Measurements from ENCODE around the gene COL5A1. TPM values are rescaled to one million over a fixed set of nuclear protein-coding genes. Genes with fewer than 3 reads are reported as not detected.

COL5A1 gene
- total RNA-seq, 6 donors from 2014 or later = 7.5 to 75.4 (median 27.4) TPM

DNA sequence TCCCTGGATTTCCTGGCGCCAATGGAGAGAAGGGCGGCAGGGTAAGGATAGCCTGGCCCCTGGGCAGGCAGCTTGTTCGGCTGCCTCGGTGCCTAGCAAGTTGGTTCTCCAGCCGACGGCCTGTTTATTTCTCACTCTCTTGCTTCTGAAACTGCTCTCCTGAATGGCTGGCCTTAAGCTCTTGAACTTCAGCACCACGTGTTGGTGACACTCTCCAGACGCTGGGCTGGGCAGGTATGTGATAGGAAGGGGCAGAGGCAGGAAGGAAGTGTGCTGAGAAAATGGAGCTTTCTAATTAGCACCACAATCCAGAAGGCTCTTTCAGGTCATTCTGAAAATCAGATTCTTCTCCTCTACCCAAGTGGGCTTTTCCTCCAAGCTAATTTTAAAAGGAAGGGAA, 147.6 kb downstream of the COL5A1 start:
- Histone ChIP-seq H3K4me1 (peaks cover 0 to 4% (median 0%) of the 10 kb centered on the region in 4 donors), H3K27ac (no peak overlapping the region), H3K9me3 (no peaks in the 10 kb centered on the region), H3K36me3 (peaks cover 0 to 4% (median 0%) of the 10 kb centered on the region in 4 donors), H3K4me3 (no peak overlapping the region), H3K27me3 (no peaks in the 10 kb centered on the region)
- ATAC-seq (ENCODE audit: low FRiP score in 2 of 2) (no peak), DNase-seq (no peak)
- TF ChIP-seq, protein P1, sequence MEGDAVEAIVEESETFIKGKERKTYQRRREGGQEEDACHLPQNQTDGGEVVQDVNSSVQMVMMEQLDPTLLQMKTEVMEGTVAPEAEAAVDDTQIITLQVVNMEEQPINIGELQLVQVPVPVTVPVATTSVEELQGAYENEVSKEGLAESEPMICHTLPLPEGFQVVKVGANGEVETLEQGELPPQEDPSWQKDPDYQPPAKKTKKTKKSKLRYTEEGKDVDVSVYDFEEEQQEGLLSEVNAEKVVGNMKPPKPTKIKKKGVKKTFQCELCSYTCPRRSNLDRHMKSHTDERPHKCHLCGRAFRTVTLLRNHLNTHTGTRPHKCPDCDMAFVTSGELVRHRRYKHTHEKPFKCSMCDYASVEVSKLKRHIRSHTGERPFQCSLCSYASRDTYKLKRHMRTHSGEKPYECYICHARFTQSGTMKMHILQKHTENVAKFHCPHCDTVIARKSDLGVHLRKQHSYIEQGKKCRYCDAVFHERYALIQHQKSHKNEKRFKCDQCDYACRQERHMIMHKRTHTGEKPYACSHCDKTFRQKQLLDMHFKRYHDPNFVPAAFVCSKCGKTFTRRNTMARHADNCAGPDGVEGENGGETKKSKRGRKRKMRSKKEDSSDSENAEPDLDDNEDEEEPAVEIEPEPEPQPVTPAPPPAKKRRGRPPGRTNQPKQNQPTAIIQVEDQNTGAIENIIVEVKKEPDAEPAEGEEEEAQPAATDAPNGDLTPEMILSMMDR (IDR thresholded peaks at IDR 0.05) = no peak
- no peak for TF ChIP-seq POLR2A (IDR thresholded peaks at IDR 0.05)
- TF ChIP-seq POLR2AphosphoS5 (IDR thresholded peaks at IDR 0.05) = no peak
- TF ChIP-seq EP300 (IDR thresholded peaks at IDR 0.05) = no peak
- 40 to 65% methylated on average over 7 to 8 of the region's 8 CpGs for WGBS, 2 donors

- no peak overlapping the region for H3K4me3 ChIP-seq
- ATAC-seq (ENCODE audit: low FRiP score in 2 of 2) (no peak), DNase-seq (peak in 1 of 2 donors; percentile 36)
- H3K27me3 ChIP-seq = no peaks in the 10 kb centered on the region
- H3K9me3 ChIP-seq = no peaks in the 10 kb centered on the region
- peaks cover 0 to 4% (median 0%) of the 10 kb centered on the region in 4 donors for H3K36me3 ChIP-seq
- WGBS, 2 donors = 82 to 84% methylated on average over 5 of the region's 9 CpGs
- H3K4me1 ChIP-seq = no peaks in the 10 kb centered on the region
- no peak overlapping the region for H3K27ac ChIP-seq
- TF ChIP-seq EP300 (IDR thresholded peaks at IDR 0.05) (no peak), POLR2A (IDR thresholded peaks at IDR 0.05) (no peak), POLR2AphosphoS5 (IDR thresholded peaks at IDR 0.05) (no peak)
- TF ChIP-seq, protein P1 (IDR thresholded peaks at IDR 0.05) = no peak
These were observed 149.4 kb downstream of the COL5A1 start for GRCh38 chr9:134791009-134791408.

DNA sequence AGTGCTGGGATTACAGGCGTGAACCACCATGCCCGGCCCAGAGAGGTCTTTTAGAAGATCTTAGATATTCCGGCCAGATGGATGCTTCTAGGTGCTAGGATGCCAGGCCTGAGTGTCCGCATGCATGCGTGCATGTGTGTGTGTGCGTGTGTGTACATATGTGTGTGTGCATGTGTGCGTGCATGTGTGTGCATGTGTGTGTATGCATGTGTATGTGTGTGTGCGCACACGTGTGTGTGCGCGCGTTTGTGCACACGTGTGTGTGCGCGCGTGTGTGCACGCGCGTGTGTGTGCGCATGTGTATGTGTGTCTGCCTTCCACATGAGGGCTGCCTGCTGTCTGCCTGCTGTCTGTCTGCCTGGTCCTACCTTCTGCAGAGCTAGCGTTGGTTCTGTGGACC, 151.0 kb downstream of the COL5A1 start:
- H3K9me3 ChIP-seq = no peaks in the 10 kb centered on the region
- H3K36me3 ChIP-seq = peaks cover 0 to 4% (median 0%) of the 10 kb centered on the region in 4 donors
- WGBS, 2 donors = 75 to 89% methylated on average over 3 to 21 of the region's 21 CpGs
- no peak overlapping the region for H3K4me3 ChIP-seq
- H3K4me1 ChIP-seq = no peaks in the 10 kb centered on the region
- no peaks in the 10 kb centered on the region for H3K27me3 ChIP-seq
- ATAC-seq (ENCODE audit: low FRiP score in 2 of 2) (no peak), DNase-seq (no peak)
- no peak overlapping the region for H3K27ac ChIP-seq
- TF ChIP-seq POLR2A (IDR thresholded peaks at IDR 0.05) (no peak), POLR2AphosphoS5 (IDR thresholded peaks at IDR 0.05) (no peak), EP300 (IDR thresholded peaks at IDR 0.05) (no peak)
- TF ChIP-seq, protein P1 (IDR thresholded peaks at IDR 0.05) = no peak

GRCh38 chr9:134793288-134794188, 151.9 kb downstream of the COL5A1 start:
- no peak for ATAC-seq (ENCODE audit: low FRiP score in 2 of 2)
- WGBS, 2 donors = 88 to 89% methylated on average over 23 of the region's 23 CpGs
- DNase-seq = peak in 1 of 2 donors; percentile 27
- no peak overlapping the region for H3K27ac ChIP-seq
- no peak overlapping the region for H3K4me3 ChIP-seq
- TF ChIP-seq POLR2AphosphoS5 (IDR thresholded peaks at IDR 0.05) = no peak
- TF ChIP-seq, protein P1 (IDR thresholded peaks at IDR 0.05) = no peak
- no peak for TF ChIP-seq POLR2A (IDR thresholded peaks at IDR 0.05)
- no peak for TF ChIP-seq EP300 (IDR thresholded peaks at IDR 0.05)
- no peaks in the 10 kb centered on the region for H3K4me1 ChIP-seq
- H3K9me3 ChIP-seq = no peaks in the 10 kb centered on the region
- peaks cover 0 to 7% (median 0%) of the 10 kb centered on the region in 4 donors for H3K36me3 ChIP-seq
- no peaks in the 10 kb centered on the region for H3K27me3 ChIP-seq

All from upper lobe of left lung (tissue), 6 donors.